A204.1 (cell line): ENCODE results near the gene MS4A6A.
A peak's percentile ranks its signal among the peaks of the same experiment; 100 is the strongest.
"Not testable (repeated sequence)": the region's sequence is repeated elsewhere in the genome, so short reads cannot be mapped to it uniquely, and the experiment has no call there.

Experiments
- FAIRE-seq: peaks from 2 replicates; lab custom pipeline; 2012; peaks lifted over from hg19 to GRCh38; lab: Jason Lieb, UNC

Gene MS4A6A

GRCh38 chr11:60183591-60184205 lies 815 bp upstream of the MS4A6A start:
- FAIRE-seq = no peak

GRCh38 chr11:60175860-60176275 lies 7.0 kb downstream of the MS4A6A start:
- FAIRE-seq = no peak

- no peak for FAIRE-seq
These were observed 10.9 kb downstream of the MS4A6A start for GRCh38 chr11:60172011-60172410.

GRCh38 chr11:60170566-60170965 lies 12.3 kb downstream of the MS4A6A start:
- no peak for FAIRE-seq

- no peak for FAIRE-seq
These were observed 13.5 kb downstream of the MS4A6A start for GRCh38 chr11:60169264-60169915.

- no peak for FAIRE-seq
These were observed 14.6 kb downstream of the MS4A6A start for GRCh38 chr11:60168306-60168705.

- no peak for FAIRE-seq
These were observed 16.9 kb downstream of the MS4A6A start for GRCh38 chr11:60165951-60166350.

- no peak for FAIRE-seq
These were observed 17.3 kb downstream of the MS4A6A start for GRCh38 chr11:60165538-60165937.

- no peak for FAIRE-seq
These were observed 18.3 kb downstream of the MS4A6A start for GRCh38 chr11:60164550-60165075.

- FAIRE-seq = no peak
These were observed 21.1 kb downstream of the MS4A6A start for GRCh38 chr11:60161766-60162165.

GRCh38 chr11:60161107-60161506 lies 21.8 kb downstream of the MS4A6A start:
- no peak for FAIRE-seq

- FAIRE-seq = no peak
These were observed 23.0 kb downstream of the MS4A6A start for GRCh38 chr11:60159868-60160267.

GRCh38 chr11:60159284-60159683 lies 23.6 kb downstream of the MS4A6A start:
- no peak for FAIRE-seq

GRCh38 chr11:60158636-60159035 lies 24.2 kb downstream of the MS4A6A start:
- no peak for FAIRE-seq

- FAIRE-seq = no peak
These were observed 27.0 kb downstream of the MS4A6A start for GRCh38 chr11:60155931-60156330.

GRCh38 chr11:60152727-60153126 lies 30.2 kb downstream of the MS4A6A start:
- not testable (repeated sequence) for FAIRE-seq

GRCh38 chr11:60150279-60150678 lies 32.6 kb downstream of the MS4A6A start:
- FAIRE-seq = peak; percentile 3

GRCh38 chr11:60145677-60146076 lies 37.2 kb downstream of the MS4A6A start:
- no peak for FAIRE-seq

GRCh38 chr11:60143768-60144167 lies 39.1 kb downstream of the MS4A6A start:
- FAIRE-seq = no peak

GRCh38 chr11:60133917-60134316 lies 49.0 kb downstream of the MS4A6A start:
- no peak for FAIRE-seq

GRCh38 chr11:60131912-60132311 lies 51.0 kb downstream of the MS4A6A start:
- no peak for FAIRE-seq

GRCh38 chr11:60130496-60130895 lies 52.4 kb downstream of the MS4A6A start:
- FAIRE-seq = peak; percentile 37

GRCh38 chr11:60129853-60130252 lies 53.0 kb downstream of the MS4A6A start:
- FAIRE-seq = no peak

GRCh38 chr11:60128866-60129265 lies 54.0 kb downstream of the MS4A6A start:
- not testable (repeated sequence) for FAIRE-seq
